Upper lobe of left lung (tissue), 6 donors: ENCODE results near the gene EXOC6. TPM values are rescaled to one million over a fixed set of nuclear protein-coding genes. Genes with fewer than 3 reads are reported as not detected.
A peak's percentile ranks its signal among the peaks of the same experiment; 100 is the strongest.
"Not testable (repeated sequence)": the region's sequence is repeated elsewhere in the genome, so short reads cannot be mapped to it uniquely, and the experiment has no call there.

ENCODE experiments used
- ATAC-seq, 2 donors: fragments of 200-7000 bp; cut with Tn5 transposase; one replicate each; pipeline ENCODE4 v1.9.1; 2022; ENCODE audit warnings: mild to moderate bottlenecking in 2 of 2, moderate library complexity in 2 of 2; ENCODE audit not compliant: low FRiP score in 2 of 2
- DNase-seq, 2 donors: peaks; one replicate each; pipeline ENCODE4 v3.0.0-alpha.2; 2019 to 2020
- H3K27ac ChIP-seq, 4 donors: fragments of 200-600 bp; sonication (generic); one replicate each; pipeline ENCODE4 v1.5.1; 2016 to 2019
- H3K27me3 ChIP-seq, 4 donors: fragments of 200-600 bp; sonication (generic); one replicate each; pipeline ENCODE4 v1.5.1; 2017 to 2019
- H3K36me3 ChIP-seq, 4 donors: fragments of 200-600 bp; sonication (generic); one replicate each; pipeline ENCODE4 v1.5.1; 2016 to 2019
- H3K4me1 ChIP-seq, 4 donors: fragments of 200-600 bp; sonication (generic); one replicate each; pipeline ENCODE4 v1.5.1; 2018 to 2019
- H3K4me3 ChIP-seq, 4 donors: fragments of 200-600 bp; sonication (generic); one replicate each; pipeline ENCODE4 v1.5.1; 2017 to 2019; ENCODE audit warnings: mild to moderate bottlenecking in 2 of 4, moderate library complexity in 1 of 4
- H3K9me3 ChIP-seq, 4 donors: fragments of 200-600 bp; sonication (generic); one replicate each; pipeline ENCODE4 v1.5.1; 2018 to 2019
- EP300 ChIP-seq, 4 donors: sonication (generic); formaldehyde crosslinking; IDR thresholded peaks; one replicate each; pipeline ENCODE4 v1.5.1; 2017; ENCODE audit warnings: antibody characterized with exemption in 4 of 4, control low read depth in 2 of 4
- POLR2A ChIP-seq, 4 donors: fragments of 450-650 bp; IDR thresholded peaks; one replicate each; pipeline ENCODE4 v1.5.1; 2016 to 2017; ENCODE audit warnings: antibody characterized with exemption in 4 of 4, mild to moderate bottlenecking in 2 of 4
- POLR2AphosphoS5 ChIP-seq, 2 donors: sonication (generic); formaldehyde crosslinking; IDR thresholded peaks; one replicate each; pipeline ENCODE4 v1.5.1; 2017; ENCODE audit warnings: antibody characterized with exemption in 2 of 2
- WGBS, 2 donors: methylation state at CpG; one replicate each; pipeline ENCODE4 v1.1.5; 2017 to 2018; 5-methylcytosine and 5-hydroxymethylcytosine counted together
- total RNA-seq, 6 donors: library from RNA; depleted of rRNA in 4 of 6; stranded (reverse); fragments of >200 nt in 4 of 6; gene quantifications; one replicate each; pipeline versions ENCODE4 v1.1.0 to v1.2.1, GENCODE V29; 2016 to 2021
- TF ChIP-seq, protein P1 (sequence below), 6 experiments: fragments of 450-650 bp in 4 of 6; fragments of 200-600 bp in 2 of 6; sonication (generic) in 2 of 6; IDR thresholded peaks; one replicate each; pipeline ENCODE4 v1.5.1; 2016 to 2019; ENCODE audit warnings: antibody characterized with exemption in 6 of 6
- donor health status: DM: no; HTN: no; CAD: no; lungs with moderate emphysema.
- donor health status: DM: no; HTN: yes; CAD: no; lungs with severe emphysema.

The EXOC6 gene
- total RNA-seq, 6 donors from 2014 or later = 7.1 to 27.3 (median 20.1) TPM

GRCh38 chr10:93096901-93097300, 248.6 kb downstream of the EXOC6 start:
- H3K4me1 ChIP-seq = no peaks in the 10 kb centered on the region
- H3K27ac ChIP-seq = no peak overlapping the region
- ATAC-seq = no peak
- 73 to 90% methylated on average over 3 to 5 of the region's 5 CpGs for WGBS, 2 donors
- peak in 1 of 2 donors; percentile 32 for DNase-seq
- TF ChIP-seq POLR2A (IDR thresholded peaks at IDR 0.05) (no peak), POLR2AphosphoS5 (IDR thresholded peaks at IDR 0.05) (no peak), EP300 (IDR thresholded peaks at IDR 0.05) (no peak)
- TF ChIP-seq, protein P1, sequence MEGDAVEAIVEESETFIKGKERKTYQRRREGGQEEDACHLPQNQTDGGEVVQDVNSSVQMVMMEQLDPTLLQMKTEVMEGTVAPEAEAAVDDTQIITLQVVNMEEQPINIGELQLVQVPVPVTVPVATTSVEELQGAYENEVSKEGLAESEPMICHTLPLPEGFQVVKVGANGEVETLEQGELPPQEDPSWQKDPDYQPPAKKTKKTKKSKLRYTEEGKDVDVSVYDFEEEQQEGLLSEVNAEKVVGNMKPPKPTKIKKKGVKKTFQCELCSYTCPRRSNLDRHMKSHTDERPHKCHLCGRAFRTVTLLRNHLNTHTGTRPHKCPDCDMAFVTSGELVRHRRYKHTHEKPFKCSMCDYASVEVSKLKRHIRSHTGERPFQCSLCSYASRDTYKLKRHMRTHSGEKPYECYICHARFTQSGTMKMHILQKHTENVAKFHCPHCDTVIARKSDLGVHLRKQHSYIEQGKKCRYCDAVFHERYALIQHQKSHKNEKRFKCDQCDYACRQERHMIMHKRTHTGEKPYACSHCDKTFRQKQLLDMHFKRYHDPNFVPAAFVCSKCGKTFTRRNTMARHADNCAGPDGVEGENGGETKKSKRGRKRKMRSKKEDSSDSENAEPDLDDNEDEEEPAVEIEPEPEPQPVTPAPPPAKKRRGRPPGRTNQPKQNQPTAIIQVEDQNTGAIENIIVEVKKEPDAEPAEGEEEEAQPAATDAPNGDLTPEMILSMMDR (IDR thresholded peaks at IDR 0.05) = no peak
- no peak overlapping the region for H3K4me3 ChIP-seq
- H3K36me3 ChIP-seq = no peaks in the 10 kb centered on the region
- H3K9me3 ChIP-seq = no peaks in the 10 kb centered on the region
- no peaks in the 10 kb centered on the region for H3K27me3 ChIP-seq

DNA sequence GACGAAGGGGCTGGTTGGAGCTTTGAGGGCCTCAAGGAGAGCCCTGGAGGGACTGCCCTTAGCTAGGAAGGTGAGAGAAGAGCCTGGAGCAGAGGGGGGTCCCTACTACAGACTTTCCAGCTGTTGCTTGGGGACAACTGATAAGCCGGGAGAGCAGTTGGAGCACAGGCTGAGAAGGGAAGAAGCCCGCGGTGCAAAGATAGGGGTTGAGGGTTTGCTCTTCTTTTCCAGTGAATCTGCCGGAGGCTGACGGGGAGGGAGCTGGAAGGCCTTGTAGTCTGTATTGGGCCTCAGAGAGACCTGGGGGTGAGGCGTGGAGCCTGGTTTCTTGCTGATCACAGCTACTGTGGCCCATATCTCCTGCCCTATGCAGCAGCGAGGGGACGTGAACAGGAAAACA, 249.1 kb downstream of the EXOC6 start:
- no peak overlapping the region for H3K27ac ChIP-seq
- H3K27me3 ChIP-seq = no peaks in the 10 kb centered on the region
- no peaks in the 10 kb centered on the region for H3K4me1 ChIP-seq
- TF ChIP-seq POLR2A (IDR thresholded peaks at IDR 0.05) (no peak), POLR2AphosphoS5 (IDR thresholded peaks at IDR 0.05) (no peak), EP300 (IDR thresholded peaks at IDR 0.05) (no peak)
- TF ChIP-seq, protein P1 (IDR thresholded peaks at IDR 0.05) = no peak
- ATAC-seq (peak in 1 of 2 donors; percentile 43), DNase-seq (no peak)
- no peaks in the 10 kb centered on the region for H3K9me3 ChIP-seq
- no peaks in the 10 kb centered on the region for H3K36me3 ChIP-seq
- 73 to 90% methylated on average over 7 to 8 of the region's 9 CpGs for WGBS, 2 donors
- H3K4me3 ChIP-seq = no peak overlapping the region

DNA sequence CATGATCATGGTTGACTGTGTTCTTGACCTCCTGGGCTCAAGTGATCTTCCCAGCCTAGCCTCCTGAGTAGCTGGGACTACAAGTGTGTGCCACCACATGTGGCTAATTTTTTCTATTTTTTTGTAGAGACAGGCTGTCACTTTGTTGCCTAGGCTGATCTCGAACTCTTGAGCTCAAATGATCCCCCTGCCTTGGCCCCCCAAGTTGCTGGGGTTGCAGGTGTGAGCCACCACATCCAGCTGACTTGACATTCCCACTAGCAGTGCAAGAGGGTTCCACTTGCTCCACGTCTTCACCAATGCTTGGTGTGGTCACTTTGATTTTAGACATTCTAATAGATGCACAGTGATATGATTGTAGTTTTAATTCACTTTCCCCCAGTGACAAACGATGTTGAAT, 250.5 kb downstream of the EXOC6 start:
- DNase-seq (no peak), ATAC-seq (no peak)
- Histone ChIP-seq H3K36me3 (no peaks in the 10 kb centered on the region), H3K9me3 (peaks cover 0 to 1% (median under 1%) of the 10 kb centered on the region in 4 donors), H3K27me3 (no peaks in the 10 kb centered on the region), H3K27ac (no peak overlapping the region), H3K4me1 (no peaks in the 10 kb centered on the region), H3K4me3 (no peak overlapping the region)
- 85 to 96% methylated on average over 3 of the region's 3 CpGs for WGBS, 2 donors
- no peak for TF ChIP-seq POLR2A (IDR thresholded peaks at IDR 0.05)

DNA sequence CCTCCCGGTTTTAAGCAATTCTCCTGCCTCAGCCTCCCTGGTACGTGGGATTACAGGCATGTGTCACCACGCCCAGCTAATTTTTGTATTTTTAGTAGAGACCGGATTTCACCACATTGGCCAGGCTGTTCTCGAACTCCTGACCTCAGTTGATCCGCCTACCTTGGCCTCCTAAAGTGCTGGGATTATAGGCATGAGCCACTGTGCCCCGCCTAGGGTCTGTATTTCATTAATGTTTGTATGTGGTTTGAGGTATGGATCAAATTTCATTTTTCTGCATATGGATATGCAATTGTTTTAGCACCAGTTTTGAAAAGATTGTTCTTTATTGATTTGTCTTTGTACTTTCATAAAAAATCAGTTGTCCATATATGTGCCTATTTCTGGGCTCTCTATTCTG, 251.3 kb downstream of the EXOC6 start:
- Histone ChIP-seq H3K4me3 (no peak overlapping the region), H3K27me3 (no peaks in the 10 kb centered on the region), H3K36me3 (no peaks in the 10 kb centered on the region), H3K27ac (no peak overlapping the region), H3K4me1 (no peaks in the 10 kb centered on the region), H3K9me3 (peaks cover 0 to 6% (median 2%) of the 10 kb centered on the region in 4 donors)
- WGBS, 2 donors = 93 to 94% methylated on average over 7 of the region's 7 CpGs
- ATAC-seq (no peak), DNase-seq (no peak)
- no peak for TF ChIP-seq POLR2A (IDR thresholded peaks at IDR 0.05)
- TF ChIP-seq, protein P1 (IDR thresholded peaks at IDR 0.05) = no peak
- TF ChIP-seq EP300 (IDR thresholded peaks at IDR 0.05) = no peak
- TF ChIP-seq POLR2AphosphoS5 (IDR thresholded peaks at IDR 0.05) = no peak

GRCh38 chr10:93101148-93101547, 252.8 kb downstream of the EXOC6 start:
- H3K9me3 ChIP-seq, H3K4me1 ChIP-seq, H3K4me3 ChIP-seq, DNase-seq, H3K36me3 ChIP-seq, ATAC-seq, H3K27me3 ChIP-seq, H3K27ac ChIP-seq: not testable (repeated sequence)
- WGBS, 2 donors = 93 to 96% methylated on average over 3 of the region's 3 CpGs

DNA sequence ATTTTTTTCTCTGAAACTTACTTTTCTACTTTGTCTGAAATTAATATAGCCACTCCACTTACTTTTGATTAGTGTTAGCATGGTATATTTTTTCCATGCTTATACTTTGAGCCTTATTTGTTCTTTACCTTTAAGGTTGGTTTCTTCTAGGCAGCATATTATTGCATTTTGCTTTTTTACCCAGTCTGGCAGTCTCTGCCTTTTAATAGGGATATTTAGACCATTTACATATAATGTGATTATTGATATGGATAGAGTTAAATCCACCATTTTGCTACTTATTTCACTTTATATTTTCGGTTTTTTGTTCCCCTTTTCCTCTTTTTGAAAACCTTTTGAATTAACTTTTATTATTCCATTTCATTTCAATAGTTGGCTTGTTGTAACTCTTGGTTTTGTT, 255.6 kb downstream of the EXOC6 start:
- H3K27me3 ChIP-seq = no peaks in the 10 kb centered on the region
- no peak overlapping the region for H3K4me3 ChIP-seq
- no peaks in the 10 kb centered on the region for H3K4me1 ChIP-seq
- no peak for DNase-seq
- H3K36me3 ChIP-seq = no peaks in the 10 kb centered on the region
- no peak overlapping the region for H3K27ac ChIP-seq
- peaks cover 0 to 6% (median 2%) of the 10 kb centered on the region in 4 donors for H3K9me3 ChIP-seq
- 87 to 92% methylated on average over 1 of the region's 1 CpG for WGBS, 2 donors
- no peak for ATAC-seq
- TF ChIP-seq, protein P1 (IDR thresholded peaks at IDR 0.05) = no peak
- TF ChIP-seq POLR2A (IDR thresholded peaks at IDR 0.05) (no peak), POLR2AphosphoS5 (IDR thresholded peaks at IDR 0.05) (no peak), EP300 (IDR thresholded peaks at IDR 0.05) (no peak)
